SK-N-SH (cell line): ENCODE measurements around the gene UMODL1.

Experiments used
- CHD2 ChIP-seq: fragments of 150-350 bp; IDR thresholded peaks from 2 replicates; pipeline ENCODE4 v1.6.1; 2018; ENCODE audit warnings: low read length; ENCODE audit not compliant: partially characterized antibody
- ELF1 ChIP-seq: IDR thresholded peaks from 2 replicates; pipeline ENCODE4 v1.4.0; 2012
- EP300 ChIP-seq, 2 experiments: IDR thresholded peaks; 2 replicates each; pipeline versions ENCODE4 v1.4.0 to v1.6.1; 2012; ENCODE audit warnings: borderline replicate concordance in 1 of 2, low read depth in 1 of 2, low read length in 1 of 2
- EZH2phosphoT487 ChIP-seq: fragments of 200-600 bp; sonication (generic); IDR thresholded peaks from 2 replicates; pipeline ENCODE4 v1.6.1; 2017; ENCODE audit warnings: low read depth, mixed run types, mild to moderate bottlenecking, antibody characterized with exemption, moderate library complexity, borderline replicate concordance
- JUND ChIP-seq: IDR thresholded peaks from 2 replicates; pipeline ENCODE4 v1.4.0; 2012
- MAX ChIP-seq: IDR thresholded peaks from 2 replicates; pipeline ENCODE4 v1.4.0; 2012; ENCODE audit warnings: low read depth
- POLR2AphosphoS5 ChIP-seq: IDR thresholded peaks from 2 replicates; pipeline ENCODE4 v1.6.1; 2012; ENCODE audit warnings: low read depth, low read length
- TCF12 ChIP-seq: IDR thresholded peaks from 2 replicates; pipeline ENCODE4 v1.4.0; 2012
- TEAD4 ChIP-seq: IDR thresholded peaks from 2 replicates; pipeline ENCODE4 v1.4.0; 2012; ENCODE audit warnings: mild to moderate bottlenecking, borderline replicate concordance; ENCODE audit not compliant: insufficient read depth
- YY1 ChIP-seq: IDR thresholded peaks from 2 replicates; pipeline ENCODE4 v1.4.0; 2012; ENCODE audit warnings: low read depth, mild to moderate bottlenecking
- TF ChIP-seq, protein P1 (sequence below): IDR thresholded peaks from 2 replicates; pipeline ENCODE4 v1.6.1; 2012; ENCODE audit warnings: mild to moderate bottlenecking, low read depth, low read length, moderate library complexity
- TF ChIP-seq, protein P2 (sequence below): fragments of 200-600 bp; sonication (generic); IDR thresholded peaks from 2 replicates; pipeline ENCODE4 v1.6.1; 2017; ENCODE audit warnings: antibody characterized with exemption, mild to moderate bottlenecking, moderate library complexity
- TF ChIP-seq, protein P3 (sequence below): IDR thresholded peaks from 2 replicates; pipeline ENCODE4 v1.4.0; 2012; ENCODE audit warnings: low read depth, borderline replicate concordance
- TF ChIP-seq, protein P4 (sequence below): fragments of 150-350 bp; IDR thresholded peaks from 2 replicates; pipeline ENCODE4 v1.6.1; 2016; ENCODE audit warnings: mild to moderate bottlenecking, low read depth, low read length

- TF ChIP-seq, protein P1, sequence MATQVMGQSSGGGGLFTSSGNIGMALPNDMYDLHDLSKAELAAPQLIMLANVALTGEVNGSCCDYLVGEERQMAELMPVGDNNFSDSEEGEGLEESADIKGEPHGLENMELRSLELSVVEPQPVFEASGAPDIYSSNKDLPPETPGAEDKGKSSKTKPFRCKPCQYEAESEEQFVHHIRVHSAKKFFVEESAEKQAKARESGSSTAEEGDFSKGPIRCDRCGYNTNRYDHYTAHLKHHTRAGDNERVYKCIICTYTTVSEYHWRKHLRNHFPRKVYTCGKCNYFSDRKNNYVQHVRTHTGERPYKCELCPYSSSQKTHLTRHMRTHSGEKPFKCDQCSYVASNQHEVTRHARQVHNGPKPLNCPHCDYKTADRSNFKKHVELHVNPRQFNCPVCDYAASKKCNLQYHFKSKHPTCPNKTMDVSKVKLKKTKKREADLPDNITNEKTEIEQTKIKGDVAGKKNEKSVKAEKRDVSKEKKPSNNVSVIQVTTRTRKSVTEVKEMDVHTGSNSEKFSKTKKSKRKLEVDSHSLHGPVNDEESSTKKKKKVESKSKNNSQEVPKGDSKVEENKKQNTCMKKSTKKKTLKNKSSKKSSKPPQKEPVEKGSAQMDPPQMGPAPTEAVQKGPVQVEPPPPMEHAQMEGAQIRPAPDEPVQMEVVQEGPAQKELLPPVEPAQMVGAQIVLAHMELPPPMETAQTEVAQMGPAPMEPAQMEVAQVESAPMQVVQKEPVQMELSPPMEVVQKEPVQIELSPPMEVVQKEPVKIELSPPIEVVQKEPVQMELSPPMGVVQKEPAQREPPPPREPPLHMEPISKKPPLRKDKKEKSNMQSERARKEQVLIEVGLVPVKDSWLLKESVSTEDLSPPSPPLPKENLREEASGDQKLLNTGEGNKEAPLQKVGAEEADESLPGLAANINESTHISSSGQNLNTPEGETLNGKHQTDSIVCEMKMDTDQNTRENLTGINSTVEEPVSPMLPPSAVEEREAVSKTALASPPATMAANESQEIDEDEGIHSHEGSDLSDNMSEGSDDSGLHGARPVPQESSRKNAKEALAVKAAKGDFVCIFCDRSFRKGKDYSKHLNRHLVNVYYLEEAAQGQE, result no peak
- TF ChIP-seq, protein P2, sequence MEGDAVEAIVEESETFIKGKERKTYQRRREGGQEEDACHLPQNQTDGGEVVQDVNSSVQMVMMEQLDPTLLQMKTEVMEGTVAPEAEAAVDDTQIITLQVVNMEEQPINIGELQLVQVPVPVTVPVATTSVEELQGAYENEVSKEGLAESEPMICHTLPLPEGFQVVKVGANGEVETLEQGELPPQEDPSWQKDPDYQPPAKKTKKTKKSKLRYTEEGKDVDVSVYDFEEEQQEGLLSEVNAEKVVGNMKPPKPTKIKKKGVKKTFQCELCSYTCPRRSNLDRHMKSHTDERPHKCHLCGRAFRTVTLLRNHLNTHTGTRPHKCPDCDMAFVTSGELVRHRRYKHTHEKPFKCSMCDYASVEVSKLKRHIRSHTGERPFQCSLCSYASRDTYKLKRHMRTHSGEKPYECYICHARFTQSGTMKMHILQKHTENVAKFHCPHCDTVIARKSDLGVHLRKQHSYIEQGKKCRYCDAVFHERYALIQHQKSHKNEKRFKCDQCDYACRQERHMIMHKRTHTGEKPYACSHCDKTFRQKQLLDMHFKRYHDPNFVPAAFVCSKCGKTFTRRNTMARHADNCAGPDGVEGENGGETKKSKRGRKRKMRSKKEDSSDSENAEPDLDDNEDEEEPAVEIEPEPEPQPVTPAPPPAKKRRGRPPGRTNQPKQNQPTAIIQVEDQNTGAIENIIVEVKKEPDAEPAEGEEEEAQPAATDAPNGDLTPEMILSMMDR, result no peak
- TF ChIP-seq POLR2AphosphoS5 (no peak), MAX (no peak), YY1 (no peak), CHD2 (no peak), ELF1 (no peak), EZH2phosphoT487 (no peak), JUND (no peak), TCF12 (no peak), EP300 (IDR thresholded peaks at IDR 0.05; ENCODE audit: borderline replicate concordance in 1 of 2, low read depth in 1 of 2, low read length in 1 of 2) (no peak), TEAD4 (no peak)
- TF ChIP-seq, protein P3, sequence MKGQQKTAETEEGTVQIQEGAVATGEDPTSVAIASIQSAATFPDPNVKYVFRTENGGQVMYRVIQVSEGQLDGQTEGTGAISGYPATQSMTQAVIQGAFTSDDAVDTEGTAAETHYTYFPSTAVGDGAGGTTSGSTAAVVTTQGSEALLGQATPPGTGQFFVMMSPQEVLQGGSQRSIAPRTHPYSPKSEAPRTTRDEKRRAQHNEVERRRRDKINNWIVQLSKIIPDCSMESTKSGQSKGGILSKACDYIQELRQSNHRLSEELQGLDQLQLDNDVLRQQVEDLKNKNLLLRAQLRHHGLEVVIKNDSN, result no peak
- TF ChIP-seq, protein P4, sequence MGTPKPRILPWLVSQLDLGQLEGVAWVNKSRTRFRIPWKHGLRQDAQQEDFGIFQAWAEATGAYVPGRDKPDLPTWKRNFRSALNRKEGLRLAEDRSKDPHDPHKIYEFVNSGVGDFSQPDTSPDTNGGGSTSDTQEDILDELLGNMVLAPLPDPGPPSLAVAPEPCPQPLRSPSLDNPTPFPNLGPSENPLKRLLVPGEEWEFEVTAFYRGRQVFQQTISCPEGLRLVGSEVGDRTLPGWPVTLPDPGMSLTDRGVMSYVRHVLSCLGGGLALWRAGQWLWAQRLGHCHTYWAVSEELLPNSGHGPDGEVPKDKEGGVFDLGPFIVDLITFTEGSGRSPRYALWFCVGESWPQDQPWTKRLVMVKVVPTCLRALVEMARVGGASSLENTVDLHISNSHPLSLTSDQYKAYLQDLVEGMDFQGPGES, result no peak
Observed at GRCh38 chr21:42142627-42143026, 71.5 kb downstream of the UMODL1 start.
